Gastrocnemius medialis (tissue), 4 donors: ENCODE measurements around the gene CACNA1D.

Source experiments
- CTCF ChIP-seq, 5 experiments: fragments of 450-650 bp in 3 of 5; fragments of 200-600 bp in 2 of 5; sonication (generic) in 2 of 5; IDR thresholded peaks in 4 of 5; conservative IDR thresholded peaks in 1 of 5; 1 replicate in 4 of 5; 2 replicates in 1 of 5; pipeline ENCODE4 v1.5.1; 2016 to 2019; ENCODE audit warnings: antibody characterized with exemption in 5 of 5, mild to moderate bottlenecking in 3 of 5, moderate library complexity in 3 of 5
- POLR2A ChIP-seq, 2 donors: fragments of 450-650 bp; IDR thresholded peaks; one replicate each; pipeline ENCODE4 v1.6.1; 2017; ENCODE audit warnings: antibody characterized with exemption in 2 of 2, mild to moderate bottlenecking in 2 of 2, moderate library complexity in 2 of 2

GRCh38 chr3:53583161-53583690 is 88.8 kb downstream of the CACNA1D start:
- TF ChIP-seq CTCF (IDR thresholded peaks at IDR 0.05 in 4 of 5, conservative IDR thresholded peaks at IDR 0.05 in 1 of 5) (no peak), POLR2A (IDR thresholded peaks at IDR 0.05) (no peak)
